Neuron (in vitro differentiated cells): ENCODE results near the gene MACROD1.

Experiments used
- H2AFZ ChIP-seq: one replicate; pipeline ENCODE4 v1.6.1; 2013; ENCODE audit warnings: low read depth, mild to moderate bottlenecking, inconsistent platforms, low read length, moderate library complexity
- H3K27me3 ChIP-seq: one replicate; pipeline ENCODE4 v1.6.1; 2013; ENCODE audit warnings: low read length; ENCODE audit not compliant: insufficient read depth
- H3K36me3 ChIP-seq: one replicate; pipeline ENCODE4 v1.6.1; 2013; ENCODE audit warnings: low read length; ENCODE audit not compliant: insufficient read depth
- H3K4me1 ChIP-seq: one replicate; pipeline ENCODE4 v1.6.1; 2013; ENCODE audit warnings: low read length; ENCODE audit not compliant: insufficient read depth
- H3K4me3 ChIP-seq: 2 replicates; pipeline ENCODE4 v1.5.1; 2013; ENCODE audit warnings: mild to moderate bottlenecking, low read length, moderate library complexity
- H3K9me3 ChIP-seq: one replicate; pipeline ENCODE4 v1.6.1; 2013; ENCODE audit warnings: low read length

Gene MACROD1

GRCh38 chr11:64081745-64082442 lies 84.0 kb downstream of the MACROD1 start:
- Histone ChIP-seq H3K9me3 (no peaks in the 10 kb centered on the region), H3K27me3 (peaks cover 4% of the 10 kb centered on the region), H3K36me3 (no peaks in the 10 kb centered on the region), H3K4me3 (no peak overlapping the region), H2AFZ (no peak overlapping the region), H3K4me1 (peaks cover 22% of the 10 kb centered on the region)

- Histone ChIP-seq H3K4me1 (peaks cover 13% of the 10 kb centered on the region), H3K9me3 (no peaks in the 10 kb centered on the region), H2AFZ (no peak overlapping the region), H3K36me3 (no peaks in the 10 kb centered on the region), H3K4me3 (no peak overlapping the region), H3K27me3 (no peaks in the 10 kb centered on the region)
These were observed 85.5 kb downstream of the MACROD1 start for GRCh38 chr11:64080390-64080789.

- no peaks in the 10 kb centered on the region for H3K36me3 ChIP-seq
- H3K4me3 ChIP-seq: no peak overlapping the region
- H3K4me1 ChIP-seq: peaks cover 13% of the 10 kb centered on the region
- no peak overlapping the region for H2AFZ ChIP-seq
- no peaks in the 10 kb centered on the region for H3K9me3 ChIP-seq
- H3K27me3 ChIP-seq: no peaks in the 10 kb centered on the region
These were observed 87.0 kb downstream of the MACROD1 start for GRCh38 chr11:64078905-64079304.

GRCh38 chr11:64078284-64078683 lies 87.6 kb downstream of the MACROD1 start:
- no peaks in the 10 kb centered on the region for H3K36me3 ChIP-seq

GRCh38 chr11:64077607-64078006 lies 88.3 kb downstream of the MACROD1 start:
- H3K4me3 ChIP-seq: no peak overlapping the region
- H3K36me3 ChIP-seq: no peaks in the 10 kb centered on the region
- H3K4me1 ChIP-seq: peaks cover 16% of the 10 kb centered on the region
- H2AFZ ChIP-seq: no peak overlapping the region
- no peaks in the 10 kb centered on the region for H3K27me3 ChIP-seq
- no peaks in the 10 kb centered on the region for H3K9me3 ChIP-seq

More at GRCh38 chr11:64078284-64078683, 87.6 kb downstream of the MACROD1 start:
- Histone ChIP-seq H3K27me3 (no peaks in the 10 kb centered on the region), H2AFZ (no peak overlapping the region), H3K4me3 (no peak overlapping the region), H3K9me3 (no peaks in the 10 kb centered on the region), H3K4me1 (peaks cover 16% of the 10 kb centered on the region)

- Histone ChIP-seq H3K4me3 (no peak overlapping the region), H3K4me1 (peaks cover 18% of the 10 kb centered on the region), H3K36me3 (no peaks in the 10 kb centered on the region), H3K27me3 (no peaks in the 10 kb centered on the region), H3K9me3 (no peaks in the 10 kb centered on the region), H2AFZ (no peak overlapping the region)
These were observed 89.2 kb downstream of the MACROD1 start for GRCh38 chr11:64076758-64077157.

GRCh38 chr11:64074239-64074638 lies 91.7 kb downstream of the MACROD1 start:
- Histone ChIP-seq H3K27me3 (no peaks in the 10 kb centered on the region), H3K4me3 (no peak overlapping the region), H3K36me3 (no peaks in the 10 kb centered on the region), H3K4me1 (peaks cover 30% of the 10 kb centered on the region), H3K9me3 (no peaks in the 10 kb centered on the region), H2AFZ (no peak overlapping the region)

- H2AFZ ChIP-seq: no peak overlapping the region
- no peaks in the 10 kb centered on the region for H3K36me3 ChIP-seq
- H3K4me1 ChIP-seq: peaks cover 26% of the 10 kb centered on the region
These were observed 92.4 kb downstream of the MACROD1 start for GRCh38 chr11:64073542-64073941.

GRCh38 chr11:64072871-64073270 lies 93.0 kb downstream of the MACROD1 start:
- no peaks in the 10 kb centered on the region for H3K27me3 ChIP-seq
- no peaks in the 10 kb centered on the region for H3K9me3 ChIP-seq
- H3K4me1 ChIP-seq: peaks cover 23% of the 10 kb centered on the region
- H2AFZ ChIP-seq: no peak overlapping the region
- no peaks in the 10 kb centered on the region for H3K36me3 ChIP-seq
- H3K4me3 ChIP-seq: no peak overlapping the region

More at GRCh38 chr11:64073542-64073941, 92.4 kb downstream of the MACROD1 start:
- H3K4me3 ChIP-seq: no peak overlapping the region
- no peaks in the 10 kb centered on the region for H3K27me3 ChIP-seq
- H3K9me3 ChIP-seq: no peaks in the 10 kb centered on the region

- no peak overlapping the region for H2AFZ ChIP-seq
- no peaks in the 10 kb centered on the region for H3K9me3 ChIP-seq
- peaks cover 25% of the 10 kb centered on the region for H3K4me1 ChIP-seq
- H3K27me3 ChIP-seq: no peaks in the 10 kb centered on the region
- no peak overlapping the region for H3K4me3 ChIP-seq
- H3K36me3 ChIP-seq: no peaks in the 10 kb centered on the region
These were observed 93.5 kb downstream of the MACROD1 start for GRCh38 chr11:64072403-64072802.

- Histone ChIP-seq H3K27me3 (no peaks in the 10 kb centered on the region), H3K36me3 (no peaks in the 10 kb centered on the region), H3K4me1 (peaks cover 27% of the 10 kb centered on the region), H3K9me3 (no peaks in the 10 kb centered on the region), H3K4me3 (no peak overlapping the region), H2AFZ (no peak overlapping the region)
These were observed 94.1 kb downstream of the MACROD1 start for GRCh38 chr11:64071849-64072248.

GRCh38 chr11:64070314-64070681 lies 95.6 kb downstream of the MACROD1 start:
- no peaks in the 10 kb centered on the region for H3K9me3 ChIP-seq
- H3K4me1 ChIP-seq: peaks cover 27% of the 10 kb centered on the region
- no peaks in the 10 kb centered on the region for H3K27me3 ChIP-seq
- H3K4me3 ChIP-seq: no peak overlapping the region
- no peaks in the 10 kb centered on the region for H3K36me3 ChIP-seq
- H2AFZ ChIP-seq: no peak overlapping the region

- peaks cover 27% of the 10 kb centered on the region for H3K4me1 ChIP-seq
These were observed 96.3 kb downstream of the MACROD1 start for GRCh38 chr11:64069401-64070313.

More at GRCh38 chr11:64069401-64070313, 96.3 kb downstream of the MACROD1 start:
- Histone ChIP-seq H3K4me3 (no peak overlapping the region), H3K27me3 (no peaks in the 10 kb centered on the region), H3K36me3 (no peaks in the 10 kb centered on the region), H3K9me3 (no peaks in the 10 kb centered on the region), H2AFZ (no peak overlapping the region)
